GM12878 (cell line): Measurements from ENCODE around the gene MRPL23. TPM values are rescaled to one million over a fixed set of nuclear protein-coding genes. Genes with fewer than 3 reads are reported as not detected.

ENCODE experiments used
- ATAC-seq: fragments of 200-7000 bp; cut with Tn5 transposase; 3 replicates; pipeline ENCODE4 v1.9.1; 2020; ENCODE audit warnings: mild to moderate bottlenecking, moderate library complexity
- BruUV-seq: library from RNA; stranded (reverse); fragments of 400-500 nt; replicated peaks from 2 replicates; lab custom pipeline; 2021; lab: Mats Ljungman, UMichigan
- CTCF ChIA-PET: fragments of 300-600 bp; sonication (Branson Sonifier 250); formaldehyde crosslinking; extraction: SDS; loops from one replicate; lab custom pipeline; 2021; ENCODE audit warnings: inconsistent platforms; lab: Yijun Ruan, JAX
- POLR2A ChIA-PET: fragments of 350-600 bp; formaldehyde crosslinking; extraction: SDS; loops from one replicate; lab custom pipeline; 2021; ENCODE audit warnings: inconsistent platforms; lab: Charles Lee
- RAD21 ChIA-PET: fragments of 300-600 bp; sonication (Branson Sonifier 250); formaldehyde crosslinking; loops from one replicate; lab custom pipeline; 2023; ENCODE audit warnings: antibody characterized with exemption; ENCODE audit not compliant: unreplicated experiment; lab: Charles Lee
- SMC1A ChIA-PET: fragments of 300-600 bp; sonication (Branson Sonifier 250); formaldehyde crosslinking; loops from one replicate; lab custom pipeline; 2023; ENCODE audit not compliant: unreplicated experiment, uncharacterized antibody; lab: Charles Lee
- DNase-seq: peaks from one replicate; pipeline ENCODE4 v3.0.0-alpha.2; 2011; ENCODE audit warnings: low read depth, low spot score
- FAIRE-seq: peaks from 3 replicates; lab custom pipeline; 2011; peaks lifted over from hg19 to GRCh38; lab: Jason Lieb, UNC
- H2AFZ ChIP-seq: 2 replicates; pipeline ENCODE4 v1.6.0; 2011; ENCODE audit warnings: low read depth, low read length, control low read depth; ENCODE audit not compliant: control insufficient read depth
- H3K27ac ChIP-seq: 2 replicates; pipeline ENCODE4 v1.5.1; 2011; ENCODE audit warnings: control low read depth; ENCODE audit not compliant: control insufficient read depth, insufficient read depth
- H3K27me3 ChIP-seq, 2 experiments: replicated peaks in 1 of 2; 2 replicates each; pipeline versions ENCODE4 v1.6.0 to v1.6.1; 2011; ENCODE audit warnings: low read length in 1 of 2; ENCODE audit not compliant: control insufficient read depth in 2 of 2, insufficient read depth in 2 of 2
- H3K36me3 ChIP-seq, 2 experiments: 2 replicates each; pipeline ENCODE4 v1.5.1; 2011; ENCODE audit warnings: low read length in 1 of 2; ENCODE audit not compliant: control insufficient read depth in 2 of 2, insufficient read depth in 2 of 2
- H3K4me1 ChIP-seq: 2 replicates; pipeline ENCODE4 v1.6.1; 2011; ENCODE audit warnings: mild to moderate bottlenecking, low read length, moderate library complexity, mixed read lengths; ENCODE audit not compliant: control insufficient read depth, insufficient read depth
- H3K4me2 ChIP-seq: 2 replicates; pipeline ENCODE4 v1.6.0; 2011; ENCODE audit warnings: control low read depth; ENCODE audit not compliant: control insufficient read depth, insufficient read depth
- H3K4me3 ChIP-seq: fragments of 200-600 bp; sonication (generic); 2 replicates; pipeline ENCODE4 v1.5.1; 2016
- H3K79me2 ChIP-seq: 2 replicates; pipeline ENCODE4 v1.6.0; 2011; ENCODE audit warnings: low read length; ENCODE audit not compliant: control insufficient read depth, insufficient read depth
- H3K9ac ChIP-seq: 2 replicates; pipeline ENCODE4 v1.8.0; 2011; ENCODE audit warnings: low read length, control low read depth, mixed read lengths; ENCODE audit not compliant: control insufficient read depth, insufficient read depth
- H3K9me3 ChIP-seq: replicated peaks from 3 replicates; pipeline ENCODE4 v1.5.1; 2011; ENCODE audit warnings: mild to moderate bottlenecking, low read length; ENCODE audit not compliant: control insufficient read depth, insufficient read depth
- H4K20me1 ChIP-seq: 2 replicates; pipeline ENCODE4 v1.6.0; 2011; ENCODE audit not compliant: control insufficient read depth, insufficient read depth
- CBFB ChIP-seq: IDR thresholded peaks from 2 replicates; pipeline ENCODE4 v1.6.1; 2016; ENCODE audit warnings: antibody characterized with exemption, low read depth
- EP300 ChIP-seq, 2 experiments: fragments of 150-350 bp in 1 of 2; IDR thresholded peaks; 2 replicates each; pipeline ENCODE4 v1.6.1; 2011 to 2012; ENCODE audit warnings: low read depth in 2 of 2, low read length in 2 of 2, borderline replicate concordance in 1 of 2, improper control_type of control experiment in 1 of 2, inconsistent platforms in 1 of 2; ENCODE audit not compliant: control insufficient read depth in 1 of 2
- KDM1A ChIP-seq: fragments of 200-600 bp; sonication (generic); IDR thresholded peaks from 2 replicates; pipeline ENCODE4 v1.6.1; 2016; ENCODE audit warnings: borderline replicate concordance
- SPI1 ChIP-seq: IDR thresholded peaks from 2 replicates; pipeline ENCODE4 v1.6.1; 2011; ENCODE audit warnings: low read depth, mild to moderate bottlenecking, low read length, moderate library complexity, borderline replicate concordance; ENCODE audit not compliant: insufficient read depth
- STAT3 ChIP-seq: IDR thresholded peaks from 2 replicates; pipeline ENCODE4 v1.6.1; 2011; ENCODE audit warnings: low read depth, low read length, improper control_type of control experiment
- ZNF207 ChIP-seq: fragments of 450-650 bp; IDR thresholded peaks from 2 replicates; pipeline ENCODE4 v1.6.1; 2014; ENCODE audit warnings: antibody characterized with exemption, mild to moderate bottlenecking, borderline replicate concordance
- ZNF24 ChIP-seq: fragments of 450-650 bp; IDR thresholded peaks from 2 replicates; pipeline ENCODE4 v1.6.1; 2017; ENCODE audit warnings: antibody characterized with exemption, mild to moderate bottlenecking
- ZZZ3 ChIP-seq: IDR thresholded peaks from 2 replicates; pipeline ENCODE4 v1.6.1; 2011; ENCODE audit warnings: low read depth; ENCODE audit not compliant: control insufficient read depth, insufficient read length
- WGBS: methylation state at CpG from one replicate; pipeline ENCODE4 v1.1.6; 2016; ENCODE audit warnings: low lambda C conversion rate; ENCODE audit not compliant: insufficient replicate concordance, insufficient coverage; ENCODE audit errors: missing lambda C conversion rate; 5-methylcytosine and 5-hydroxymethylcytosine counted together
- in situ Hi-C: fragments of 300-500 bp; cut with MboI; formaldehyde crosslinking; loops from 9 replicates; pipeline ENCODE4 v1.14.3; 2018; ENCODE audit warnings: mixed read lengths
- intact Hi-C: fragments of 100-400 bp; cut with micrococcal nuclease; formaldehyde crosslinking; loops from one replicate; pipeline ENCODE4 v1.14.2; 2022; ENCODE audit not compliant: unreplicated experiment
- polyA plus RNA-seq, 11 experiments: library from polyadenylated mRNA; depleted of rRNA in 4 of 11; unstranded in 6 of 11; stranded (reverse) in 5 of 11; fragments of >200 nt; fragmentation: Nextera tagmentation in 4 of 11; fragmentation: Illumina TruSeq in 1 of 11; extraction: Ambion mirVana in 4 of 11; extraction: Trizol in 1 of 11; gene quantifications; 1 replicate in 1 of 11; 2 replicates in 10 of 11; pipeline versions ENCODE4 v1.2.1 to v1.2.3, GENCODE V29; 2011 to 2016; ENCODE audit warnings: inconsistent platforms in 2 of 11, missing spikeins in 2 of 11, low read depth in 1 of 11
- total RNA-seq, 4 experiments: library from RNA; depleted of rRNA in 3 of 4; stranded (reverse); fragments of >200 nt in 3 of 4; fragmentation: Illumina TruSeq in 1 of 4; extraction: Trizol in 1 of 4; gene quantifications; 2 replicates each; pipeline versions ENCODE4 v1.2.1 to v1.2.3, GENCODE V29; 2013 to 2021
- TF ChIP-seq, protein P1 (sequence below): IDR thresholded peaks from 2 replicates; pipeline ENCODE4 v1.6.1; 2011; ENCODE audit warnings: borderline replicate concordance, low read depth, mild to moderate bottlenecking, moderate library complexity, low read length; ENCODE audit not compliant: insufficient read depth, poor library complexity, severe bottlenecking
- TF ChIP-seq, protein P2 (sequence below): fragments of 450-650 bp; formaldehyde crosslinking; IDR thresholded peaks from 2 replicates; pipeline ENCODE4 v1.5.0; 2022; ENCODE audit warnings: mild to moderate bottlenecking, missing genetic modification characterization

The MRPL23 gene
- total and polyA plus RNA-seq, 10 of the 15 experiments (the other 5 are each of a cell fraction or from before 2014, with no cell fraction given) = 1.6 to 207 (median 126) TPM

DNA sequence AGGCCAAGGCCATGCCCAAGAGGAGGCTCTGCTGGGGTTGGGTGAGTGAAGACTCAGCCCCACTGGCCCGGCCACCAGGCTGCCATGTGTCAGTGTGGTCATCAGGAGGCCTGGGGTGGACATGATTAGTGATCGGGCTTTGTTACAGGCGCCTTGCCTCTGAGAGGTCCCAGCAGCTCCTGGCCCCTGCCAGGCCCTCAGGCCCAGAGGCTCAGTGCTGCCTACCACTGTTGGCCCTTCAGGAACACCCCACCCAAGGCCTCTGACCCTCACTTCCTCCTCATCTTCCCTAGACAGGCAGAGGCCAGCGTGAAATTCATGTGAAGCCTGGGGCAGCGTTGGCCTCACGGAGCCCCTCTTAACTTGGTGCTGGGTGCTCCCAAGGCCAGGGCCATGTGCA is 2.2 kb downstream of the MRPL23 start:
- H3K27me3 ChIP-seq = no peaks in the 10 kb centered on the region
- no TSS peak for BruUV-seq

More for the DNA sequence above, 2.2 kb downstream of the MRPL23 start:
- ChIA-PET POLR2A (no interaction called here), RAD21 (interaction anchor here (1.8 kb wide), 1 partner anchor 117 kb away, joined by 3 read pairs; no protein-coding TSS in a partner anchor), SMC1A (interaction anchor here (1.7 kb wide), 1 partner anchor 99 kb away, joined by 5 read pairs; no protein-coding TSS in a partner anchor), CTCF (interaction anchor here (1.0 to 1.7 kb wide), 3 partner anchors 46 to 297 kb away, joined by 4 to 5 read pairs (median 5); no protein-coding TSS in a partner anchor)
- H3K27ac ChIP-seq = no peak overlapping the region
- H4K20me1 ChIP-seq = no peaks in the 10 kb centered on the region
- H3K36me3 ChIP-seq = no peaks in the 10 kb centered on the region
- in situ Hi-C loops (no loop called here), intact Hi-C loops (no loop called here)
- no CpG with 5 or more reads among the region's 6 CpGs for WGBS
- H3K79me2 ChIP-seq = no peaks in the 10 kb centered on the region
- TF ChIP-seq KDM1A (no peak), ZZZ3 (no peak), CBFB (no peak), ZNF207 (no peak), EP300 (IDR thresholded peaks at IDR 0.05; ENCODE audit: borderline replicate concordance in 1 of 2, control insufficient read depth in 1 of 2, low read depth in 2 of 2, low read length in 2 of 2) (no peak), ZNF24 (no peak), STAT3 (no peak), SPI1 (no peak)
- TF ChIP-seq, protein P1, sequence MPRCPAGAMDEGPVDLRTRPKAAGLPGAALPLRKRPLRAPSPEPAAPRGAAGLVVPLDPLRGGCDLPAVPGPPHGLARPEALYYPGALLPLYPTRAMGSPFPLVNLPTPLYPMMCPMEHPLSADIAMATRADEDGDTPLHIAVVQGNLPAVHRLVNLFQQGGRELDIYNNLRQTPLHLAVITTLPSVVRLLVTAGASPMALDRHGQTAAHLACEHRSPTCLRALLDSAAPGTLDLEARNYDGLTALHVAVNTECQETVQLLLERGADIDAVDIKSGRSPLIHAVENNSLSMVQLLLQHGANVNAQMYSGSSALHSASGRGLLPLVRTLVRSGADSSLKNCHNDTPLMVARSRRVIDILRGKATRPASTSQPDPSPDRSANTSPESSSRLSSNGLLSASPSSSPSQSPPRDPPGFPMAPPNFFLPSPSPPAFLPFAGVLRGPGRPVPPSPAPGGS = no peak
- TF ChIP-seq, protein P2, sequence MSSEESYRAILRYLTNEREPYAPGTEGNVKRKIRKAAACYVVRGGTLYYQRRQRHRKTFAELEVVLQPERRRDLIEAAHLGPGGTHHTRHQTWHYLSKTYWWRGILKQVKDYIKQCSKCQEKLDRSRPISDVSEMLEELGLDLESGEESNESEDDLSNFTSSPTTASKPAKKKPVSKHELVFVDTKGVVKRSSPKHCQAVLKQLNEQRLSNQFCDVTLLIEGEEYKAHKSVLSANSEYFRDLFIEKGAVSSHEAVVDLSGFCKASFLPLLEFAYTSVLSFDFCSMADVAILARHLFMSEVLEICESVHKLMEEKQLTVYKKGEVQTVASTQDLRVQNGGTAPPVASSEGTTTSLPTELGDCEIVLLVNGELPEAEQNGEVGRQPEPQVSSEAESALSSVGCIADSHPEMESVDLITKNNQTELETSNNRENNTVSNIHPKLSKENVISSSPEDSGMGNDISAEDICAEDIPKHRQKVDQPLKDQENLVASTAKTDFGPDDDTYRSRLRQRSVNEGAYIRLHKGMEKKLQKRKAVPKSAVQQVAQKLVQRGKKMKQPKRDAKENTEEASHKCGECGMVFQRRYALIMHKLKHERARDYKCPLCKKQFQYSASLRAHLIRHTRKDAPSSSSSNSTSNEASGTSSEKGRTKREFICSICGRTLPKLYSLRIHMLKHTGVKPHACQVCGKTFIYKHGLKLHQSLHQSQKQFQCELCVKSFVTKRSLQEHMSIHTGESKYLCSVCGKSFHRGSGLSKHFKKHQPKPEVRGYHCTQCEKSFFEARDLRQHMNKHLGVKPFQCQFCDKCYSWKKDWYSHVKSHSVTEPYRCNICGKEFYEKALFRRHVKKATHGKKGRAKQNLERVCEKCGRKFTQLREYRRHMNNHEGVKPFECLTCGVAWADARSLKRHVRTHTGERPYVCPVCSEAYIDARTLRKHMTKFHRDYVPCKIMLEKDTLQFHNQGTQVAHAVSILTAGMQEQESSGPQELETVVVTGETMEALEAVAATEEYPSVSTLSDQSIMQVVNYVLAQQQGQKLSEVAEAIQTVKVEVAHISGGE (CRISPR knock-in tag) = no peak
- H3K4me3 ChIP-seq = no peak overlapping the region
- H3K4me2 ChIP-seq = no peak overlapping the region
- ATAC-seq (no peak), DNase-seq (no peak), FAIRE-seq (no peak)
- no peak overlapping the region for H3K9ac ChIP-seq
- no peaks in the 10 kb centered on the region for H3K4me1 ChIP-seq
- H2AFZ ChIP-seq = no peak overlapping the region
- no peaks in the 10 kb centered on the region for H3K9me3 ChIP-seq
